GM12801 (cell line): ENCODE results near the gene ACTN2.

Source experiments
- CTCF ChIP-seq: IDR thresholded peaks from one replicate; pipeline ENCODE4 v1.5.1; 2011; ENCODE audit warnings: control low read depth; ENCODE audit not compliant: insufficient read length; ENCODE audit errors: extremely low read depth

The ACTN2 gene

GRCh38 chr1:236727521-236727920 lies 41.2 kb downstream of the ACTN2 start:
- no peak for TF ChIP-seq CTCF

- TF ChIP-seq CTCF, result no peak
Measured at GRCh38 chr1:236728752-236729151, 42.5 kb downstream of the ACTN2 start.

GRCh38 chr1:236733653-236734052 lies 47.4 kb downstream of the ACTN2 start:
- no peak for TF ChIP-seq CTCF

GRCh38 chr1:236734141-236734765 lies 48.0 kb downstream of the ACTN2 start:
- TF ChIP-seq CTCF, result no peak

GRCh38 chr1:236736761-236737160 lies 50.5 kb downstream of the ACTN2 start:
- TF ChIP-seq CTCF, result no peak

- TF ChIP-seq CTCF, result no peak
Measured at GRCh38 chr1:236741753-236742152, 55.5 kb downstream of the ACTN2 start.

GRCh38 chr1:236742421-236743160 lies 56.3 kb downstream of the ACTN2 start:
- TF ChIP-seq CTCF, result no peak
